H9 (cell line): ENCODE results near the gene AMACR. TPM values are rescaled to one million over a fixed set of nuclear protein-coding genes. Genes with fewer than 3 reads are reported as not detected.

Experiments used
- DNase-seq: peaks from one replicate; pipeline ENCODE4 v3.0.0-alpha.2; 2017
- H2AFZ ChIP-seq: one replicate; pipeline ENCODE4 v1.6.1; 2013; ENCODE audit warnings: mild to moderate bottlenecking, low read length, control low read depth, moderate library complexity
- H2AK5ac ChIP-seq: 2 replicates; pipeline ENCODE4 v1.6.1; 2013; ENCODE audit warnings: low read length, control low read depth, mixed read lengths; ENCODE audit not compliant: insufficient read length
- H2BK120ac ChIP-seq: one replicate; pipeline ENCODE4 v1.6.1; 2013; ENCODE audit warnings: low read depth, mild to moderate bottlenecking, low read length, control low read depth, inconsistent platforms; ENCODE audit not compliant: poor library complexity, severe bottlenecking
- H2BK12ac ChIP-seq: 2 replicates; pipeline ENCODE4 v1.6.1; 2013; ENCODE audit warnings: low read length, control low read depth, mixed read lengths, low read depth; ENCODE audit not compliant: insufficient read length
- H2BK15ac ChIP-seq: 2 replicates; pipeline ENCODE4 v1.6.1; 2013; ENCODE audit warnings: low read depth, low read length, control low read depth
- H2BK20ac ChIP-seq: one replicate; pipeline ENCODE4 v1.6.1; 2013; ENCODE audit warnings: low read depth, mild to moderate bottlenecking, low read length, control low read depth, inconsistent platforms; ENCODE audit not compliant: poor library complexity, severe bottlenecking
- H2BK5ac ChIP-seq: 2 replicates; pipeline ENCODE4 v1.6.1; 2013; ENCODE audit warnings: low read length, control low read depth, mixed read lengths; ENCODE audit not compliant: insufficient read length
- H3K14ac ChIP-seq: 2 replicates; pipeline ENCODE4 v1.6.1; 2013; ENCODE audit warnings: low read length, control low read depth; ENCODE audit not compliant: insufficient read depth
- H3K18ac ChIP-seq: 2 replicates; pipeline ENCODE4 v1.6.1; 2013; ENCODE audit warnings: low read depth, mild to moderate bottlenecking, mixed read lengths, low read length, control low read depth; ENCODE audit not compliant: insufficient read length
- H3K23ac ChIP-seq: 2 replicates; pipeline ENCODE4 v1.6.1; 2013; ENCODE audit warnings: low read length, control low read depth, mixed read lengths, low read depth; ENCODE audit not compliant: insufficient read length
- H3K23me2 ChIP-seq: 2 replicates; pipeline ENCODE4 v1.6.1; 2013; ENCODE audit warnings: low read depth, mild to moderate bottlenecking, mixed read lengths, low read length, control low read depth; ENCODE audit not compliant: insufficient read length, poor library complexity, severe bottlenecking
- H3K27ac ChIP-seq: 2 replicates; pipeline ENCODE4 v1.5.1; 2013; ENCODE audit warnings: low read length, control low read depth, mixed read lengths, low read depth; ENCODE audit not compliant: insufficient read length
- H3K27me3 ChIP-seq: 2 replicates; pipeline ENCODE4 v1.6.1; 2013; ENCODE audit warnings: low read length, control low read depth, inconsistent platforms; ENCODE audit not compliant: insufficient read depth
- H3K4ac ChIP-seq: 2 replicates; pipeline ENCODE4 v1.6.1; 2013; ENCODE audit warnings: low read depth, mild to moderate bottlenecking, control low read depth, inconsistent platforms, low read length, moderate library complexity
- H3K4me1 ChIP-seq: 2 replicates; pipeline ENCODE4 v1.6.1; 2013; ENCODE audit warnings: low read length, control low read depth, inconsistent platforms; ENCODE audit not compliant: insufficient read depth
- H3K4me2 ChIP-seq: 2 replicates; pipeline ENCODE4 v1.6.1; 2013; ENCODE audit warnings: low read length, control low read depth, mixed read lengths; ENCODE audit not compliant: insufficient read length, insufficient read depth
- H3K56ac ChIP-seq: 2 replicates; pipeline ENCODE4 v1.6.1; 2013; ENCODE audit warnings: low read depth, mild to moderate bottlenecking, mixed read lengths, low read length, control low read depth; ENCODE audit not compliant: insufficient read length
- H3K79me1 ChIP-seq: 2 replicates; pipeline ENCODE4 v1.6.1; 2013; ENCODE audit warnings: low read depth, mild to moderate bottlenecking, moderate library complexity, low read length, control low read depth, inconsistent platforms; ENCODE audit not compliant: insufficient read depth, poor library complexity, severe bottlenecking
- H3K79me2 ChIP-seq: 2 replicates; pipeline ENCODE4 v1.6.1; 2013; ENCODE audit warnings: low read length, control low read depth, inconsistent platforms; ENCODE audit not compliant: insufficient read depth
- H3K9ac ChIP-seq: 2 replicates; pipeline ENCODE4 v1.6.1; 2013; ENCODE audit warnings: low read length, control low read depth, mixed read lengths; ENCODE audit not compliant: insufficient read length; ENCODE audit errors: extremely low read depth
- H3K9me3 ChIP-seq: one replicate; pipeline ENCODE4 v1.6.1; 2013; ENCODE audit warnings: low read depth, low read length, inconsistent platforms; ENCODE audit not compliant: control insufficient read depth
- H3T11ph ChIP-seq: one replicate; pipeline ENCODE4 v1.6.1; 2013; ENCODE audit warnings: mild to moderate bottlenecking, low read length, control low read depth, inconsistent platforms
- H4K20me1 ChIP-seq: one replicate; pipeline ENCODE4 v1.6.1; 2013; ENCODE audit not compliant: control insufficient read depth, insufficient read length, insufficient read depth
- H4K5ac ChIP-seq: 2 replicates; pipeline ENCODE4 v1.6.1; 2013; ENCODE audit warnings: low read depth, mild to moderate bottlenecking, mixed read lengths, low read length, control low read depth; ENCODE audit not compliant: insufficient read length
- H4K8ac ChIP-seq: replicated peaks from 2 replicates; pipeline ENCODE4 v1.6.1; 2013; ENCODE audit warnings: low read length, control low read depth, mixed read lengths, low read depth; ENCODE audit not compliant: insufficient read length
- H4K91ac ChIP-seq: 2 replicates; pipeline ENCODE4 v1.6.1; 2013; ENCODE audit warnings: low read depth, mild to moderate bottlenecking, moderate library complexity, mixed read lengths, low read length, control low read depth; ENCODE audit not compliant: insufficient read length
- H3K27ac Mint-ChIP-seq, 3 experiments: 2 replicates in 2 of 3; 3 replicates in 1 of 3; pipeline ENCODE4 v1.8.0; 2020 to 2021; ENCODE audit warnings: mixed read lengths in 3 of 3, mild to moderate bottlenecking in 1 of 3, moderate library complexity in 1 of 3
- H3K27me3 Mint-ChIP-seq: 2 replicates; pipeline ENCODE4 v1.8.0; 2021; ENCODE audit warnings: low read depth, mild to moderate bottlenecking, moderate library complexity, mixed read lengths
- H3K36me3 Mint-ChIP-seq, 3 experiments: 2 replicates in 2 of 3; 3 replicates in 1 of 3; pipeline ENCODE4 v1.8.0; 2020 to 2021; ENCODE audit warnings: low read depth in 3 of 3, mixed read lengths in 3 of 3; ENCODE audit not compliant: insufficient read depth in 1 of 3
- H3K4me1 Mint-ChIP-seq, 2 experiments: 2 replicates each; pipeline ENCODE4 v1.8.0; 2020; ENCODE audit warnings: mixed read lengths in 2 of 2
- H3K4me3 Mint-ChIP-seq, 2 experiments: 2 replicates in 1 of 2; 3 replicates in 1 of 2; pipeline ENCODE4 v1.8.0; 2020 to 2021; ENCODE audit warnings: mild to moderate bottlenecking in 2 of 2, mixed read lengths in 2 of 2, moderate library complexity in 1 of 2
- H3K9me3 Mint-ChIP-seq, 2 experiments: 2 replicates in 1 of 2; 3 replicates in 1 of 2; pipeline ENCODE4 v1.8.0; 2020; ENCODE audit warnings: mild to moderate bottlenecking in 2 of 2, mixed read lengths in 2 of 2, moderate library complexity in 1 of 2
- WGBS: extraction: QIAGEN DNeasy Blood & Tissue Kit; methylation state at CpG from one replicate; pipeline ENCODE4 v1.1.7; 2013; ENCODE audit warnings: missing lambda C conversion rate, low lambda C conversion rate, mixed read lengths; ENCODE audit not compliant: insufficient read length; ENCODE audit errors: extremely low coverage; 5-methylcytosine and 5-hydroxymethylcytosine counted together
- total RNA-seq: library from RNA; stranded (reverse); gene quantifications from 2 replicates; pipeline ENCODE4 v1.2.1, GENCODE V29; 2021
- TF ChIP-seq, protein P1 (sequence below): fragments of 200-600 bp; sonication (generic); conservative IDR thresholded peaks from 3 replicates; pipeline ENCODE4 v1.8.0; 2021; ENCODE audit warnings: antibody characterized with exemption, mild to moderate bottlenecking

AMACR gene
- total RNA-seq, 1 experiment from 2014 or later = 9.7 TPM

DNA sequence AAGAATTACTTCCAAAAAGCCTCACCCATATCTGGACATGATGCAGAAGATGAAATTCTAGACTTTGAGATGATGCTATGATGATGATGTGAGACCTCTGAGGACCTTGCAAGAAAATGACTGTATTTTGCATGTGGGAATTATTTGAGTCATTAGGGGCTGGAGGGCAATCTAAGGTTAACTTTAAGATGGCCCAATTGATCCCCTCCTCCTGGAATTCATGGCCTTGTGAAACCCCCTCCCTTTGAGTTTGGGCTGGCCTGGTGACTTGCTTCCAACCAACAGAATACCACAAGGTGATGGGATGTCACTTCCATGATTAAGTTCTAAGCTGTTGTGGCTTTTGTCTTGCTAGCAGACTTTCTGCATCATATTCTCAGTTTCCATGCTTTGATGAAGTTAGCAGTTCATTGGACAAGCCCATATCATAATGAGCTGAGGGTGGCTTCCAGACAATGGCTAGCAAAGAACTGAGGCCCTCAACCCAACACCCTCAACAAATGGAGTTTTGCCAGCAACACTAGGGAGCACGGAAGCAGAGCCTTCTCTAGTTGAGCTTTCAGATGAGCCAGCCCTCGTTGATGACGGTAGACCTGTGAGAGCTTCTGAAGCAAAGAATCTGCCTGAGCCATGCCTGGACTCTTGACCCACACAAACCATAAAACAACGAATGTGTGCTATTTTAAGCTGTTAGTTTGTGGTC is 7.4 kb upstream of the AMACR start:
- H3K4me1 Mint-ChIP-seq = peaks cover 5 to 13% of the 10 kb centered on the region in 2 experiments; a peak in 3 of 4 replicates
- no peak overlapping the region for H4K91ac ChIP-seq
- no peak overlapping the region for H2AFZ ChIP-seq
- H2BK15ac ChIP-seq = no peak overlapping the region
- H2BK20ac ChIP-seq = no peak overlapping the region
- no peaks in the 10 kb centered on the region for H3K9me3 ChIP-seq
- H3K27ac ChIP-seq = no peak overlapping the region
- no peaks in the 10 kb centered on the region for H4K20me1 ChIP-seq
- H3K56ac ChIP-seq = no peak overlapping the region
- H3K9me3 Mint-ChIP-seq = no peaks in the 10 kb centered on the region
- no peak overlapping the region for H3K14ac ChIP-seq
- H3K79me2 ChIP-seq = no peaks in the 10 kb centered on the region
- H3K9ac ChIP-seq = no peak overlapping the region
- no peak overlapping the region for H2BK120ac ChIP-seq
- DNase-seq = no peak
- H4K5ac ChIP-seq = no peak overlapping the region
- H3K4me2 ChIP-seq = no peak overlapping the region
- no peak overlapping the region for H2BK12ac ChIP-seq
- TF ChIP-seq, protein P1, sequence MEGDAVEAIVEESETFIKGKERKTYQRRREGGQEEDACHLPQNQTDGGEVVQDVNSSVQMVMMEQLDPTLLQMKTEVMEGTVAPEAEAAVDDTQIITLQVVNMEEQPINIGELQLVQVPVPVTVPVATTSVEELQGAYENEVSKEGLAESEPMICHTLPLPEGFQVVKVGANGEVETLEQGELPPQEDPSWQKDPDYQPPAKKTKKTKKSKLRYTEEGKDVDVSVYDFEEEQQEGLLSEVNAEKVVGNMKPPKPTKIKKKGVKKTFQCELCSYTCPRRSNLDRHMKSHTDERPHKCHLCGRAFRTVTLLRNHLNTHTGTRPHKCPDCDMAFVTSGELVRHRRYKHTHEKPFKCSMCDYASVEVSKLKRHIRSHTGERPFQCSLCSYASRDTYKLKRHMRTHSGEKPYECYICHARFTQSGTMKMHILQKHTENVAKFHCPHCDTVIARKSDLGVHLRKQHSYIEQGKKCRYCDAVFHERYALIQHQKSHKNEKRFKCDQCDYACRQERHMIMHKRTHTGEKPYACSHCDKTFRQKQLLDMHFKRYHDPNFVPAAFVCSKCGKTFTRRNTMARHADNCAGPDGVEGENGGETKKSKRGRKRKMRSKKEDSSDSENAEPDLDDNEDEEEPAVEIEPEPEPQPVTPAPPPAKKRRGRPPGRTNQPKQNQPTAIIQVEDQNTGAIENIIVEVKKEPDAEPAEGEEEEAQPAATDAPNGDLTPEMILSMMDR = no peak
- H3K23me2 ChIP-seq = no peaks in the 10 kb centered on the region
- H3K18ac ChIP-seq = no peak overlapping the region
- no peak overlapping the region for H4K8ac ChIP-seq
- H3T11ph ChIP-seq = no peak overlapping the region
- no peaks in the 10 kb centered on the region for H3K36me3 Mint-ChIP-seq
- H3K79me1 ChIP-seq = no peaks in the 10 kb centered on the region
- no peaks in the 10 kb centered on the region for H3K27me3 Mint-ChIP-seq
- no peaks in the 10 kb centered on the region for H3K4me1 ChIP-seq
- WGBS = no CpG with 5 or more reads among the region's 4 CpGs
- no peaks in the 10 kb centered on the region for H3K27me3 ChIP-seq
- no peak overlapping the region for H2AK5ac ChIP-seq
- H3K23ac ChIP-seq = no peak overlapping the region
- H3K27ac Mint-ChIP-seq = no peak overlapping the region
- H3K4me3 Mint-ChIP-seq = no peak overlapping the region
- H2BK5ac ChIP-seq = no peak overlapping the region
- H3K4ac ChIP-seq = no peak overlapping the region
